ENCODE data around the gene RETREG1.
"Not testable (repeated sequence)": the region's sequence is repeated elsewhere in the genome, so short reads cannot be mapped to it uniquely, and the experiment has no call there.

Gene RETREG1

GRCh38 chr5:16456103-16456832 lies 160.5 kb downstream of the RETREG1 start:
- DNase-seq (ENCODE audit: low read depth in 2 of 2) = peak in 1 of 2 donors; percentile 14

GRCh38 chr5:16455668-16456067 lies 161.1 kb downstream of the RETREG1 start:
- no peak for DNase-seq (ENCODE audit: low read depth in 2 of 2)

- no peak for DNase-seq (ENCODE audit: low read depth in 2 of 2)
Observed at GRCh38 chr5:16454686-16455085, 162.1 kb downstream of the RETREG1 start.

GRCh38 chr5:16453609-16454008 lies 163.2 kb downstream of the RETREG1 start:
- DNase-seq (ENCODE audit: low read depth in 2 of 2) = no peak

- DNase-seq (ENCODE audit: low read depth in 2 of 2) = no peak
Observed at GRCh38 chr5:16450163-16450562, 166.6 kb downstream of the RETREG1 start.

- no peak for DNase-seq (ENCODE audit: low read depth in 2 of 2)
Observed at GRCh38 chr5:16446993-16447392, 169.8 kb downstream of the RETREG1 start.

- DNase-seq (ENCODE audit: low read depth in 2 of 2) = no peak
Observed at GRCh38 chr5:16437977-16438376, 178.8 kb downstream of the RETREG1 start.

- not testable (repeated sequence) for DNase-seq (ENCODE audit: low read depth in 2 of 2)
Observed at GRCh38 chr5:16436065-16436682, 180.6 kb downstream of the RETREG1 start.

GRCh38 chr5:16431490-16431889 lies 185.3 kb downstream of the RETREG1 start:
- DNase-seq (ENCODE audit: low read depth in 2 of 2) = no peak

- no peak for DNase-seq (ENCODE audit: low read depth in 2 of 2)
Observed at GRCh38 chr5:16430349-16431089, 186.3 kb downstream of the RETREG1 start.

- no peak for DNase-seq (ENCODE audit: low read depth in 2 of 2)
Observed at GRCh38 chr5:16428359-16428758, 188.4 kb downstream of the RETREG1 start.

GRCh38 chr5:16427587-16427986 lies 189.2 kb downstream of the RETREG1 start:
- no peak for DNase-seq (ENCODE audit: low read depth in 2 of 2)
